Right forelimb (tissue), 1 donor: Measurements from ENCODE around the gene PTGDR.

ENCODE experiments used
- DNase-seq: peaks from one replicate; pipeline ENCODE4 v3.0.0-alpha.2; 2018

Gene PTGDR

GRCh38 chr14:52266179-52266578 lies 1.3 kb upstream of the PTGDR start:
- DNase-seq: no peak

DNA sequence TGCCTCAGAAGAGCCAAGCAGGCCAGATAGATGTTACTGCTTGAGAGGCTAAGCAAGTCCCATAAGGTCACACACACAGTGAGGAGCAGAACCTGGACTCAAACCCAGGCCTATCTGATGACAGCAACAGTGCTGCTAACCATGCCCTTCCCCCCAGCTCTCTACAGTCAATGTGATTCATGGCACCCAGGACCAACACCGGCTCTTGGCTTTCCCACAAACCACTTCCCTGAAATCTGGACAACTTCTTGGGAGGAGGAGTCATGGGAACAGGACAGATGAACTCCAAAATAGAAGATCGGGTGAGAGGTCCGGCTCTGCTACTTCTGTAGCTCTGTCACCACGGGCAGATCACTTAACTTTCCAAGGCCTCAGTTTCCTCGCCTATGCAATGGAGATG lies 716 bp upstream of the PTGDR start:
- DNase-seq: no peak

DNA sequence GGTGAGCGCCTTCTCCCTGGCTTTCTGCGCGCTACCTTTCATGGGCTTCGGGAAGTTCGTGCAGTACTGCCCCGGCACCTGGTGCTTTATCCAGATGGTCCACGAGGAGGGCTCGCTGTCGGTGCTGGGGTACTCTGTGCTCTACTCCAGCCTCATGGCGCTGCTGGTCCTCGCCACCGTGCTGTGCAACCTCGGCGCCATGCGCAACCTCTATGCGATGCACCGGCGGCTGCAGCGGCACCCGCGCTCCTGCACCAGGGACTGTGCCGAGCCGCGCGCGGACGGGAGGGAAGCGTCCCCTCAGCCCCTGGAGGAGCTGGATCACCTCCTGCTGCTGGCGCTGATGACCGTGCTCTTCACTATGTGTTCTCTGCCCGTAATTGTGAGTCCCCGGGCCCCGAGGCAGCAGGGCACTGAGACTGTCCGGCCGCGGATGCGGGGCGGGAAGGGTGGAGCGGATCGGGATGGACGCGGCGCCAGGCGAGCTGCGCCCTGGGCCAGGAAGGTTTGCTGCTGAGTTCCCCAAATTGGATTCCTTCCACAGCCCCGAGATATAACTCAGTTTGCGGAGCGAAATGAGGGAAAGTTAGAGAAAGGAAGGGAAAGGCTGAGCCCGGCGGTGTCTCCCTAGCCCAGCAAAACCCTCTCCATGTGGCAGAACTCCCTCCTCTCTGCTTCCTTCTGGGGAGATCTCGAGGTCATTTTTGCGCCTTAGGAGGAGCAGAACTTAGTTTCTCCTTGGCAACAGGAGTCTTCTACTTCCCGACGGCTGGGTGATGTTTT lies 972 bp downstream of the PTGDR start:
- DNase-seq: peak; percentile 46

GRCh38 chr14:52269100-52269499 lies 1.6 kb downstream of the PTGDR start:
- DNase-seq: no peak

DNA sequence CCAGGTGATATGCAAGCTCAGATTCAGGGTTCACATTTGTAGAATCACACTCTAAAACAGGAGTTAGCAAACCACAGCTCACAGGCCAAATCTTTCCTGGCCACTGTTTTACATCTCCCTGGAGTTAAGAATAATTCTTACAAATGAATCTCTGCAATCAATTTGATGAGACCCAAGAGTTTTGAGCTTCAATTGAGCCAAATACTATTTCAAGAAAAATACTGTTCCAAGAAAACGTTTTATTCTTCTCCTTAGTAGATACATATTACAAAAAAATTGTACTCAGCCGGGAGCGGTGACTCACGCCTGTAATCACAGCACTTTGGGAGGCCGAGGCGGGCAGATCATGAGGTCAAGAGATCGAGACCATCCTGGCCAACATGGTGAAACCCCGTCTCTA lies 2.5 kb downstream of the PTGDR start:
- DNase-seq: no peak

DNA sequence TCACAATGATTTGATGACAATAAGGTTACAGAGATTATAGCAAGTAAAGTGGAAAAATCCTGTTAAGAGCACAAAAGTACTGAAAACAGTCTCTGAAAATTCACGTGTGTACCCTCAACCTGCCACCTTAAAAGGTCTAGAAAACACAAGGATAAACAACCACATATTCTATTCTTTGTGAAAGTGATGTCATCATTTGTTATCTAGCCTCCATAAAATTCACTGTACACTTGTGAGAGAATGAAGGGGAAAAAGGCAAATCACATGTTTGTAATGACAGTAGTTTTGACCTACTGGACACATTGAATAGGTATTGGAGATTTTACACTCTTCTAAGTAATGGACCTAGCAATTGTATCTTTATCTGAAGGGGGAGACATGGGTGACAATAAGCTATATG lies 4.0 kb downstream of the PTGDR start:
- DNase-seq: no peak

DNA sequence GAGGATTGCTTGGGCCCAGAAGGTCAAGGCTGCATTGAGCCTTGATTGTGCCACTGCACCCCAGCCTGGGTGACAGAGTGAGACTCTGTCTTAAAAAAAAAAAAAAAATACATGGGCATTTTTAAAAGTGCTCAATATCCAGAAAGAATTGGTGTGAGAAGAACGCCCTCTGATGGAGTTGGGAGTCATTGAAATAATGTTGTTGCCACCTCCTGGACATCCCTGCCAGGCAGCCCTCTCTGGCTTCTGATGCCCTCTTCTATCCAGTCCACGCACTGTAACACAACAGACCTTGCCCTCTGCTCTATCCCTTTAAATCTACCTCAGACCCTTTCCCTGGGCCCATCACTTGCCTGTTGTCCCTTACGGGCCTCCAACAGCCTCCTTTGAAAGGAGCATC lies 4.9 kb downstream of the PTGDR start:
- no peak for DNase-seq

DNA sequence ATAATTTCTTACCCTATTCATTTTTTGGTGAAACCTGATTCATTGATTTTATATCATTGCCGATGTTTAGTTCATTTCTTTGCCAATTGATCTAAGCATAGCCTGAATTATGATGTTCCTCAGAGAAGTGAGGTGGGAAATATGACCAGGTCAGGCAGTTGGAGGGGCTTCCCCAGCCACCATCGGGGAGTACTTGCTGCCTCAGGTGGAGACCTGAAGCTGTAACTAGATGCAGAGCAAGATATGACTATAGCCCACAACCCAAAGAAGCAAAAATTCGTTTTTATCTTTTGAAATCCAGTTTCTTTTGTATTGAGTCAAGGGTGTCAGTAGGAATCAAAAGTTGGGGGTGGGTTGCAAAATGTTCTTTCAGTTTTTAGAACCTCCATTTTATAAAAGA lies 7.9 kb downstream of the PTGDR start:
- no peak for DNase-seq

GRCh38 chr14:52277552-52277951 lies 10.1 kb downstream of the PTGDR start:
- no peak for DNase-seq

DNA sequence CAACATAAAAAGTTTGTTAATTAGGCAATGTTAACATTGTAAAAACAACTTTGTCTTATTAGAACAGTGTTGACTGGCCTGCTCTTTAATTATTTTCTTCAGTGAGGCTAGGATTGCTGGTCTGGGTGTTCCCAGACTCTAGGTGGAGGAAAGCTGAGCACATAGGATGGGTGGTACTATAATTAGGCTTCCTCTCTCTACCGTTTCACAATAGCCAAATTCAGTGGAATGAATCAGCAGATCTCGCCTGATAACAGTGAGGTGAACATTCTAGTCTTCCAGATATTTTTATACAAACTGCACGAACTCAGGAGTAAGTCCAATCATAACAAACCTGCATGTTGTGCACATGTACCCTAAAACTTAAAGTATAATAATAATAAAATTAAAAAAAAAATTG lies 11.9 kb downstream of the PTGDR start:
- DNase-seq: no peak

- no peak for DNase-seq
These were observed 15.6 kb downstream of the PTGDR start for GRCh38 chr14:52283099-52283498.

- DNase-seq: no peak
These were observed 19.5 kb downstream of the PTGDR start for GRCh38 chr14:52286661-52287649.

- no peak for DNase-seq
These were observed 28.9 kb downstream of the PTGDR start for GRCh38 chr14:52296378-52296777.

- no peak for DNase-seq
These were observed 31.3 kb downstream of the PTGDR start for GRCh38 chr14:52298795-52299194.

DNA sequence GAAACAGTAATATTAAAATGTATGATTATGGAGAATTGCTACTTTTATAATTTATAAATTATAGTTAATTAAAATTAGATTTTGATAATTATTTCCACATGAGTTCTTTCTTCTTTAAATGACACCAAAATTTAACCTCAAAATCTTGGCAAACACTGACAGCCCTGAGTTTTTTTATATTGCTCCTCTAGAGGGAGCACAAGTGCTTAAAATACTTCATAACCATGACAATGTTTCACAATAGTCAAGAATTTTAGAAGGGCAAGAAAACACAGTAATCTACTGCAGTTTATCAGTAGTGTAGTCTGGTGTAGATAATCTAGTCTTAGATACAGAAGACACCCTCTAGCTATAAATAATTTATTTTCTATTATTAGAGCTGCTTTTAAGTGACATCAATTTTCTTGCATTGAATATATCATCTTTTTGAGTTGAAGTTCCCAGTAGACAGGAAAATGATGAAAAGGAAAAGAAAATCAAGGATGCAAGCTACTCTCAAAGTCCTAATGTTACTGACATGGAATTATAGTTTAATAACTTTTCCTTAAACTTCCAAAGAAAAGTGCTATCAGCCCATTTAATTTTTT lies 32.3 kb downstream of the PTGDR start:
- no peak for DNase-seq

- no peak for DNase-seq
These were observed 35.7 kb downstream of the PTGDR start for GRCh38 chr14:52303236-52303635.

DNA sequence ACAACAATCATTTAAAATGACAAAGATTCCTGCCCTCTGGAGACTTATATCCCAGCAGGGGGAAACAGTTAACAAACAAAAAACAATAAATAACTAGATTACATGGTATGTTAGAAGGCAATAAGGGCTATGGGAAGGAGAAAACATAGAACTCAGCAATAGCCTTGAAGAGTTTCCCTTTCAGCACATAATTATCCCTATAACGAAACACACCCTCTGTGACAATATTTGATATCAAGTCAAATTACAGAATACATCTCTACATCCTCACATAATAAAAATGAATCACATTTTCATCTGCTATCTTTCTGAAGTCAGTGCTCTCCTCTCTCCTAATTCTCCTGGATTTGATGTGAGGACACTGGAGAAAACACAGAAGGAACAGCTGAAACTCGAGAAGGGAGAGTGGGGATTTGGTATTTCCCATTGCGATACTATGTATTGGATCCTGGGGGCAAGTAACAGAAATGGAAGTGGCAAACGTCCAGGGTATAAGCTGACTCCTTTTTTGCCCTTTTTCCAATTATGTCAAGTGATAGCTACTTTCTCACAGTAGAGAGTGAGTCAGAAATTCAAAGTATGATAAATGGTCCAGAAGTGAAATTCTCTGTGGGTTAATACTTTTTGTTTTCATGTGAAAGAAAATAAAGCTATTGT lies 36.9 kb downstream of the PTGDR start:
- DNase-seq: no peak

DNA sequence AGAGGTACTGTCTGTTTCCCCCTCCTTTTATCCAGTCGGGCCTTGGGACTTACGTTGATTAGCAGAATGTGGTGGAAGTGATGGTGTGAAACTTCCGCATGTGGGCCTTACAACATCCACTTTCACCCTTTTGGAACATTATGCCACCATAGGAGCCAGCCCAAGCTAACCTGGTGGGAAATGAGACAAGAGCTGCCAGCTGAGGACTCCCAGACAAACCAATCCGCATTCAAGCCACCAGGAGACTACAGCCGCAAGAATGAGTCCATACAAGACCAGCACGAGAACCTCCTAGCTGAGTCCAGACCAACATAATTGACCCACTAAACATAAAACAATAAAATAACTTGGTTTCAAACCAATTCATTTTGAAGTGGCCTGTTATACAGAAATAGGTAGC lies 37.5 kb downstream of the PTGDR start:
- DNase-seq: no peak

DNA sequence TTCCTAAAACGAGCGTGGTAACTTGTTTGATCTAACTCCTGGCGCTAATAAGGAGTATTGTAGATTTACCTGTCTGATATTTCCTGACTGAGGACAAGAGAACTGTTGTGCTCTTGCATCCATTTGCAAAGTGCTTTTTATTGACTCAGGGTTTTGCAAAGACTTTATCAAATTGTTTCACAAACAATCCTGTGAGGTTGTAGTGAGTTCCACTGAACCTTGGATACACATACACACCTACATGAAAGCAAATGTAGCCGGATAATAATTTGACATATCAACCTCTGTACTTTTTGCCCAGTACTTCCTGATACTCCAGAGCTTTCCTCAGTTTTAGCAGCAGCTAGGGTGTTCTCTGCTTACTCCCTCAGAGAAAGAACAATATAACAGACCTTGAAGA lies 39.9 kb downstream of the PTGDR start:
- DNase-seq: no peak

DNA sequence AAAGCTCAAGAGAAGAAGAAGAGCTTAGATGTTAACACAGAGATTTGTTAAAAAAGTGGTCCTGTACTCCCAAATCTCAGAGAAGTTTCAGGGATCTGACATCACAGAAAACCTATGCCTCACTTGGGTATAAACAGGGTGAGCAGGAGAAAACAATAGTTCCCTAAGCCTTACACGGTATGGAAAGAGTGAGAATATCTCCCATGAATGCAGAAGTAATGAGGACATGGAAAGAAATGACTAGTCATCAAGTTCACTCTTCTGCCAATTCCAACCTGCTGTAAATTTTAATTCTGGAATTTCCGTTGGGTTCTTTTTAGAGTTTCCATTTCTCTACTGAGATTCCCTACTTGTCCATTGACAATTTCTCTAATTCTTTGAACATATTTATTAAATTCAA lies 40.4 kb downstream of the PTGDR start:
- DNase-seq: no peak

- no peak for DNase-seq
These were observed 43.0 kb downstream of the PTGDR start for GRCh38 chr14:52310541-52310940.

DNA sequence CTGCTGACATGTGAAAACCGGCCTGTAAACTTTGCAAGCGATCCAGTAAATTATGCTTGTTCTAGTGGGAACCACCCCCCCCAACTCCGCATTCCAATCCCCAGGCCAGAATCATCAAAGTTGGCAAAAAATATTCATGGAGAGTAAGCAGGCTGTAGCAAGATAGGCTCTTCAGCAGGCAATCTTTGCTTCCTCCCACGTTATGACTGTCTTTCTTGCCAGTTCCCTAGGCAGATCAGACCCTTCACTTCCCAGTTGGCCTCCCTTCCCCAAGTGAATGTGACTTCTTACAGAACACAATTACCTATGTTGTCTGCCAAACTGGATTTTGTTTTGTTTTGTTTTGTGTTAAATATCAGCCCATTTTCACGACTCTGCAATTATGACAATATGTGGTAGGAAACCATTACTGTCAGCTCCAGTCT lies 45.4 kb downstream of the PTGDR start:
- no peak for DNase-seq

DNA sequence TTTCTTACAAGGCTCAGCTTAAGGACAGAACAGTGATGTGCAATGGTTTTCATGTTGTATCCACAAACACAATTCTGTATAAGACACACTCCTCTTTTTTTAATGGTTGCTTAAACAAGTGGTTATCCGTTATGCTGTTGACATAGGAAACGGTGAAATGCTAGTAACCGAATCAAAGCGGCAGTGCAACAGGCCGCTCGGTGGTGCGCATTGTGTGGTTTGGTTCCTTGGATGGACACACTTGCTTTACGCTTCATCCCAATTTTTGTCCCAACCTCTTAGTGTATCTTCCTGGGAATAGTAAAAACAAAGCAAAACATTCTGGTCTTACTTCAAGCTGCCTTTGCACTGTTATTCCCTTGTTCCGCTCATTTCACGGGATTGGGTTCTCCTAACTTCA lies 46.0 kb downstream of the PTGDR start:
- peak; percentile 48 for DNase-seq
